Measurements from ENCODE around the gene NOXRED1.

NOXRED1 gene

DNA sequence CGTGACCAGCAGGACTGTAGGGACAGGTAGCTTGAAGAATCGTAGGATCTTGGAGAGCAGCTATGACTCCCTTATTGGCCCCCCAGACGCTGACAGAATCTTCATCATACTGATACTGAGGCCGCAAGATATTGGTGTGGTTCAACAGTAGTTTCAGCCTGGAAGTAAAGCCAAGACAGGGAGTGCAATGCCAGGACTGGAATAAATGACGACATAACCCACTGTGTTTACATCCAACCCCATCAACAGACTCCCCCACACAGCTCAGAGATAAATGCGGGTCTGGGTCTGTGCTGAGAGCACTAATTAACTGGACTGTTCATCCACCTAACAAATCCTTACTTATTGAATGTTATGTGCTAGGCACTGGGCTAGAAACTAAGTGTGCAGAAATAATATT is 16.6 kb downstream of the NOXRED1 start:
- Histone ChIP-seq H3K9me3 (ENCODE audit: insufficient read depth, low read length) (no peaks in the 10 kb centered on the region), H3K27me3 (ENCODE audit: insufficient read depth, insufficient read length) (no peaks in the 10 kb centered on the region), H3K36me3 (ENCODE audit: insufficient read depth, insufficient read length, low read length) (no peaks in the 10 kb centered on the region), H3K4me1 (ENCODE audit: insufficient read depth, insufficient read length) (no peaks in the 10 kb centered on the region), H3K9ac (ENCODE audit: insufficient read length, low read depth) (no peak overlapping the region), H3K4me3 (ENCODE audit: insufficient read length, low read depth) (no peak overlapping the region)
- TF ChIP-seq ZNF274 (IDR thresholded peaks at IDR 0.05; ENCODE audit: low read depth, low read length): no peak
- TF ChIP-seq YY1 (IDR thresholded peaks at IDR 0.05; ENCODE audit: insufficient read depth, insufficient read length): no peak
- TF ChIP-seq SUZ12 (IDR thresholded peaks at IDR 0.05; ENCODE audit: extremely low read depth, insufficient read depth, insufficient read length): no peak
- DNase-seq (ENCODE audit: low read depth, low spot score): no peak

- Histone ChIP-seq H3K9ac (ENCODE audit: insufficient read length, low read depth) (no peak overlapping the region), H3K9me3 (ENCODE audit: insufficient read depth, low read length) (no peaks in the 10 kb centered on the region), H3K36me3 (ENCODE audit: insufficient read depth, insufficient read length, low read length) (no peaks in the 10 kb centered on the region), H3K4me1 (ENCODE audit: insufficient read depth, insufficient read length) (no peaks in the 10 kb centered on the region), H3K27me3 (ENCODE audit: insufficient read depth, insufficient read length) (no peaks in the 10 kb centered on the region), H3K4me3 (ENCODE audit: insufficient read length, low read depth) (no peak overlapping the region)
- DNase-seq (ENCODE audit: low read depth, low spot score): no peak
- TF ChIP-seq ZNF274 (IDR thresholded peaks at IDR 0.05; ENCODE audit: low read depth, low read length) (no peak), YY1 (IDR thresholded peaks at IDR 0.05; ENCODE audit: insufficient read depth, insufficient read length) (no peak)
Observed at GRCh38 chr14:77406086-77406485, 17.2 kb downstream of the NOXRED1 start.

DNA sequence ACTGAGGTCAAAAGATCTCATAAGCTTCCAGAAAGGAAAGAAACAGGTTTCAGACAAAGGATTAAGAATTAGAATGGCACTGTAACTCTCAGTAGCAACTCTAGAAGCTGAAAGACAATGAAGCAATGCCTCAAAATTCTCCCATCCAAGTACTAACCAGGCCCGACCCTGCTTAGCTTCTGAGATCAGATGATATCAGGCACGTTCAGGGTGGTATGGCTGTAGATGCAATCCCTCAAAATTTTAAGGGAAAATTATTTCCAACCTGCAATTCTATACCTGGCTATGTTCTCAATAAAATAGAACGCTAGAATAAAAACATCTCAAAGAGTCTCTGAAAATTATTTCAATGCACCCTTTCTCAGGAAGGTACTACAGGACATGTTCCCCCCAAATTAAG is 19.6 kb downstream of the NOXRED1 start:
- TF ChIP-seq SUZ12 (IDR thresholded peaks at IDR 0.05; ENCODE audit: extremely low read depth, insufficient read depth, insufficient read length) (no peak), ZNF274 (IDR thresholded peaks at IDR 0.05; ENCODE audit: low read depth, low read length) (no peak), YY1 (IDR thresholded peaks at IDR 0.05; ENCODE audit: insufficient read depth, insufficient read length) (no peak)
- H3K27me3 ChIP-seq (ENCODE audit: insufficient read depth, insufficient read length): no peaks in the 10 kb centered on the region
- H3K9ac ChIP-seq (ENCODE audit: insufficient read length, low read depth): no peak overlapping the region
- no peak overlapping the region for H3K4me3 ChIP-seq (ENCODE audit: insufficient read length, low read depth)
- no peaks in the 10 kb centered on the region for H3K36me3 ChIP-seq (ENCODE audit: insufficient read depth, insufficient read length, low read length)
- H3K9me3 ChIP-seq (ENCODE audit: insufficient read depth, low read length): no peaks in the 10 kb centered on the region
- no peak for DNase-seq (ENCODE audit: low read depth, low spot score)
- no peaks in the 10 kb centered on the region for H3K4me1 ChIP-seq (ENCODE audit: insufficient read depth, insufficient read length)

GRCh38 chr14:77400216-77400615 is 23.1 kb downstream of the NOXRED1 start:
- Histone ChIP-seq H3K36me3 (ENCODE audit: insufficient read depth, insufficient read length, low read length) (no peaks in the 10 kb centered on the region), H3K9ac (ENCODE audit: insufficient read length, low read depth) (no peak overlapping the region), H3K9me3 (ENCODE audit: insufficient read depth, low read length) (no peaks in the 10 kb centered on the region), H3K4me3 (ENCODE audit: insufficient read length, low read depth) (no peak overlapping the region), H3K4me1 (ENCODE audit: insufficient read depth, insufficient read length) (no peaks in the 10 kb centered on the region), H3K27me3 (ENCODE audit: insufficient read depth, insufficient read length) (no peaks in the 10 kb centered on the region)
- TF ChIP-seq YY1 (IDR thresholded peaks at IDR 0.05; ENCODE audit: insufficient read depth, insufficient read length) (no peak), ZNF274 (IDR thresholded peaks at IDR 0.05; ENCODE audit: low read depth, low read length) (no peak), SUZ12 (IDR thresholded peaks at IDR 0.05; ENCODE audit: extremely low read depth, insufficient read depth, insufficient read length) (no peak)
- no peak for DNase-seq (ENCODE audit: low read depth, low spot score)

DNA sequence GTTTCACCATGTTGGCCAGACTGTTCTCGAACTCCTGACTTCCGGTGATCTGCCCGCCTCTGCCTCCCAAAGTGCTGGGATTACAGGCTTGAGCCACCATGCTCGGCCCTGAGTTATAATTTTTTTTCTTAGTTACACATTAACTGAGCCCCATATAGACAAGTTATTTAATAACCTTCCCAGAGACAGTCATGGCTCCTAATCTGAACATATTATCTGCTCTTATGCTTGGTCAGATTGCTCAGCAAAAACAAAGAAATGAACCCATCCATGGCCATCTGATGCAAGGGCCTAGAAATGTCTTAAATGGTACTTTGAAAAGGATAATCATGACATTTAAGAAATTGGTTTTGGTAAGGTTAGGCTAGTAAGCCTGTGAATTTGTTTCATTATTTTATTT is 33.1 kb downstream of the NOXRED1 start:
- Histone ChIP-seq H3K36me3 (ENCODE audit: insufficient read depth, insufficient read length, low read length) (no peaks in the 10 kb centered on the region), H3K9ac (ENCODE audit: insufficient read length, low read depth) (no peak overlapping the region), H3K9me3 (ENCODE audit: insufficient read depth, low read length) (no peaks in the 10 kb centered on the region), H3K4me3 (ENCODE audit: insufficient read length, low read depth) (no peak overlapping the region), H3K27me3 (ENCODE audit: insufficient read depth, insufficient read length) (no peaks in the 10 kb centered on the region), H3K4me1 (ENCODE audit: insufficient read depth, insufficient read length) (no peaks in the 10 kb centered on the region)
- TF ChIP-seq YY1 (IDR thresholded peaks at IDR 0.05; ENCODE audit: insufficient read depth, insufficient read length) (no peak), ZNF274 (IDR thresholded peaks at IDR 0.05; ENCODE audit: low read depth, low read length) (no peak), SUZ12 (IDR thresholded peaks at IDR 0.05; ENCODE audit: extremely low read depth, insufficient read depth, insufficient read length) (no peak)
- DNase-seq (ENCODE audit: low read depth, low spot score): no peak

DNA sequence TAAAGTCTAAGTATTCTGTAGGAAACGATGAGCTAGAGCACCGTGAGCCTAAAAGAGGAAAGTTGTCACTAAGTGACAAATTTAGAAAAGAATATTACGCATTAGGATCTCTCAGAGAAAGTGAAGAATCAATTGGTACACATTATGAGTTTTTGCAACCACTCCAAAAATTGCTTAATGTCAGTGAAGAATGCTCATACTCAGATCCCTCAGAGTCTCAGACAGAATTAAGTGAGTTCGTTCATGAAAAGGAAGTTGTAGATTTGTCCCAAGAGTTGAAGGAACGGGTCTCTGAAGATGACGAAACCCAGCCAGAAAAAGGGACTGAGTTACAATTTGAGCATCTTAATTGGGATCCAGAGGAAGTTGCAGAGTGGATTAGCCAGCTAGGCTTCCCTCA is 44.6 kb downstream of the NOXRED1 start:
- no peak for DNase-seq (ENCODE audit: low read depth, low spot score)
- H3K36me3 ChIP-seq (ENCODE audit: insufficient read depth, insufficient read length, low read length): no peaks in the 10 kb centered on the region
- no peaks in the 10 kb centered on the region for H3K4me1 ChIP-seq (ENCODE audit: insufficient read depth, insufficient read length)

DNA sequence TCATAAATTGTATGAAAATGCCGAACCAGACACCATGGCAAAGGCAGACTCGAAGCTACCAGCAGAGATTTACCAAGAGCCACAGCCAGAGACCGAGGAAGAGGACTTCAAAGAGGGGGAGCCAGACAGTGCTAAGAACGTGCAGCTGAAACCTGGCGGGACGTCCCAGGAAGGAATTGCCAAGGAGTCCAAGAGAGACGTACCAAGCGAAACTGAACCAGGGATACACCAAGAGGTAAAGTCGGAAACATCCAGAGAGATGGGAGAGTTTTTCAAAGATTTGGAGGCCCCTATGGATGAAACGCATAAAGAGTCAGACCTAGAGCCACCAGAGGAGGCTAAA is 45.9 kb downstream of the NOXRED1 start:
- H3K9ac ChIP-seq (ENCODE audit: insufficient read length, low read depth): peak overlapping the region; percentile 88
- TF ChIP-seq SUZ12 (IDR thresholded peaks at IDR 0.05; ENCODE audit: extremely low read depth, insufficient read depth, insufficient read length) (no peak), ZNF274 (IDR thresholded peaks at IDR 0.05; ENCODE audit: low read depth, low read length) (no peak), YY1 (IDR thresholded peaks at IDR 0.05; ENCODE audit: insufficient read depth, insufficient read length) (no peak)
- H3K36me3 ChIP-seq (ENCODE audit: insufficient read depth, insufficient read length, low read length): no peaks in the 10 kb centered on the region
- peak overlapping the region; percentile 72 for H3K4me3 ChIP-seq (ENCODE audit: insufficient read length, low read depth)
- H3K9me3 ChIP-seq (ENCODE audit: insufficient read depth, low read length): peaks cover 12% of the 10 kb centered on the region; the same call in 1 of the 2 replicates
- H3K4me1 ChIP-seq (ENCODE audit: insufficient read depth, insufficient read length): no peaks in the 10 kb centered on the region
- DNase-seq (ENCODE audit: low read depth, low spot score): no peak
- H3K27me3 ChIP-seq (ENCODE audit: insufficient read depth, insufficient read length): no peaks in the 10 kb centered on the region

More for the DNA sequence above, 44.6 kb downstream of the NOXRED1 start:
- H3K4me3 ChIP-seq (ENCODE audit: insufficient read length, low read depth): no peak overlapping the region
- TF ChIP-seq YY1 (IDR thresholded peaks at IDR 0.05; ENCODE audit: insufficient read depth, insufficient read length) (no peak), ZNF274 (IDR thresholded peaks at IDR 0.05; ENCODE audit: low read depth, low read length) (no peak), SUZ12 (IDR thresholded peaks at IDR 0.05; ENCODE audit: extremely low read depth, insufficient read depth, insufficient read length) (no peak)
- H3K9me3 ChIP-seq (ENCODE audit: insufficient read depth, low read length): peaks cover 12% of the 10 kb centered on the region; the same call in 1 of the 2 replicates
- H3K27me3 ChIP-seq (ENCODE audit: insufficient read depth, insufficient read length): no peaks in the 10 kb centered on the region
- H3K9ac ChIP-seq (ENCODE audit: insufficient read length, low read depth): no peak overlapping the region

All from NT2/D1 (cell line).